ENCODE data around the gene CD300H.

GRCh38 chr17:74547264-74547663 is 20.0 kb downstream of the CD300H start:
- TF ChIP-seq CTCF (IDR thresholded peaks at IDR 0.05), result no peak
- no peak for TF ChIP-seq ZFX (IDR thresholded peaks at IDR 0.05; ENCODE audit: borderline replicate concordance)
